SH-SY5Y (cell line): Measurements from ENCODE around the gene SAMD14.

Experiments used
- GATA2 ChIP-seq: IDR thresholded peaks from 2 replicates; pipeline ENCODE4 v1.6.1; 2011; ENCODE audit warnings: mild to moderate bottlenecking, low read depth, low read length
- GATA3 ChIP-seq: IDR thresholded peaks from 2 replicates; pipeline ENCODE4 v1.6.1; 2011; ENCODE audit warnings: low read depth, mild to moderate bottlenecking, low read length, moderate library complexity

GRCh38 chr17:50114401-50114800 lies 15.6 kb downstream of the SAMD14 start:
- no peak for TF ChIP-seq GATA2
- no peak for TF ChIP-seq GATA3
